HepG2 (cell line): Measurements from ENCODE around the gene GPR137. TPM values are rescaled to one million over a fixed set of nuclear protein-coding genes. Genes with fewer than 3 reads are reported as not detected.
A peak's percentile ranks its signal among the peaks of the same experiment; 100 is the strongest.

Experiments
- AGO2 ChIP-seq: fragments of 200-400 bp; formaldehyde crosslinking; optimal IDR thresholded peaks from 2 replicates; pipeline ENCODE3; 2017; ENCODE audit warnings: mild to moderate bottlenecking, low read depth, low read length, moderate library complexity
- ATM ChIP-seq: fragments of 450-650 bp; IDR thresholded peaks from 2 replicates; pipeline ENCODE4 v1.7.1; 2017; ENCODE audit warnings: mild to moderate bottlenecking, borderline replicate concordance
- BCL6 ChIP-seq: IDR thresholded peaks from 2 replicates; pipeline ENCODE4 v1.6.1; 2016; ENCODE audit warnings: missing genetic modification reagents, missing compliant biosample characterization
- ERF ChIP-seq: IDR thresholded peaks from 2 replicates; pipeline ENCODE4 v1.6.1; 2018; ENCODE audit warnings: missing biosample characterization, missing genetic modification reagents
- FOXO1 ChIP-seq: sonication (generic); formaldehyde crosslinking; IDR thresholded peaks from 2 replicates; pipeline ENCODE4 v1.4.0; 2020; ENCODE audit warnings: missing genetic modification reagents
- MAZ ChIP-seq, 2 experiments: sonication (generic) in 1 of 2; formaldehyde crosslinking in 1 of 2; IDR thresholded peaks; 2 replicates each; pipeline versions ENCODE4 v1.5.0 to v1.6.1; 2012 to 2020; ENCODE audit warnings: low read depth in 2 of 2, mild to moderate bottlenecking in 2 of 2, borderline replicate concordance in 1 of 2, improper control_type of control experiment in 1 of 2, low read length in 1 of 2, missing genetic modification reagents in 1 of 2, moderate library complexity in 1 of 2
- RBFOX2 ChIP-seq: fragments of 200-400 bp; formaldehyde crosslinking; IDR thresholded peaks from 2 replicates; pipeline ENCODE4 v1.6.1; 2017; ENCODE audit warnings: low read depth, mild to moderate bottlenecking, low read length
- RXRB ChIP-seq: IDR thresholded peaks from 2 replicates; pipeline ENCODE4 v1.6.1; 2016; ENCODE audit warnings: borderline replicate concordance, missing genetic modification reagents, missing compliant biosample characterization
- SALL1 ChIP-seq: sonication (generic); formaldehyde crosslinking; IDR thresholded peaks from 2 replicates; pipeline ENCODE4 v1.8.0; 2022; ENCODE audit warnings: mild to moderate bottlenecking, missing genetic modification reagents
- SMAD1 ChIP-seq: sonication (generic); formaldehyde crosslinking; IDR thresholded peaks from 2 replicates; pipeline ENCODE4 v1.4.0; 2020; ENCODE audit warnings: missing genetic modification reagents, low read depth, mild to moderate bottlenecking, borderline replicate concordance
- SOX5 ChIP-seq: IDR thresholded peaks from 2 replicates; pipeline ENCODE4 v1.6.1; 2016; ENCODE audit warnings: borderline replicate concordance
- ZBTB7B ChIP-seq: sonication (generic); formaldehyde crosslinking; IDR thresholded peaks from 2 replicates; pipeline ENCODE4 v1.4.0; 2020; ENCODE audit warnings: missing genetic modification reagents
- ZMYM3 ChIP-seq: sonication (generic); formaldehyde crosslinking; IDR thresholded peaks from 2 replicates; pipeline ENCODE4 v1.5.1; 2020; ENCODE audit warnings: mild to moderate bottlenecking, missing genetic modification reagents
- ZNF260 ChIP-seq: sonication (generic); formaldehyde crosslinking; IDR thresholded peaks from 2 replicates; pipeline ENCODE4 v1.4.0; 2020; ENCODE audit warnings: missing genetic modification reagents, low read depth, mild to moderate bottlenecking, borderline replicate concordance
- polyA plus RNA-seq, 8 experiments: library from polyadenylated mRNA; depleted of rRNA in 3 of 8; stranded (reverse) in 7 of 8; unstranded in 1 of 8; fragments of >200 nt; fragmentation: Illumina TruSeq in 4 of 8; extraction: Trizol in 4 of 8; gene quantifications; 2 replicates each; pipeline versions ENCODE4 v1.2.1 to v1.2.3, GENCODE V29; 2011 to 2016; ENCODE audit warnings: low read depth in 4 of 8, missing spikeins in 1 of 8, mixed read lengths in 1 of 8; ENCODE audit not compliant: insufficient read depth in 1 of 8
- total RNA-seq, 5 experiments: library from RNA; depleted of rRNA; stranded (reverse); fragments of >200 nt; fragmentation: Illumina TruSeq; extraction: Trizol; gene quantifications; 2 replicates each; pipeline ENCODE4 v1.2.3, GENCODE V29; 2016; ENCODE audit warnings: low read depth in 1 of 5
- TF ChIP-seq, protein P1 (sequence below): sonication (generic); formaldehyde crosslinking; conservative IDR thresholded peaks from 2 replicates; pipeline ENCODE4 v1.8.0; 2022; ENCODE audit warnings: mild to moderate bottlenecking, moderate library complexity, missing genetic modification reagents
- TF ChIP-seq, protein P2 (sequence below), 2 experiments: sonication (generic) in 1 of 2; formaldehyde crosslinking in 1 of 2; IDR thresholded peaks; 2 replicates each; pipeline versions ENCODE4 v1.4.0 to v1.6.1; 2018 to 2020; ENCODE audit warnings: missing genetic modification reagents in 2 of 2, borderline replicate concordance in 1 of 2, low read depth in 1 of 2, mild to moderate bottlenecking in 1 of 2, missing biosample characterization in 1 of 2
- TF ChIP-seq, protein P3 (sequence below): sonication (generic); formaldehyde crosslinking; IDR thresholded peaks from 2 replicates; pipeline ENCODE4 v1.8.0; 2022; ENCODE audit warnings: missing genetic modification reagents, mild to moderate bottlenecking, borderline replicate concordance
- TF ChIP-seq, protein P4 (sequence below): IDR thresholded peaks from 2 replicates; pipeline ENCODE4 v1.6.1; 2016; ENCODE audit warnings: mild to moderate bottlenecking
- TF ChIP-seq, protein P5 (sequence below): sonication (generic); formaldehyde crosslinking; IDR thresholded peaks from 2 replicates; pipeline ENCODE4 v1.8.0; 2022; ENCODE audit warnings: mild to moderate bottlenecking, missing genetic modification reagents

Gene GPR137
- total and polyA plus RNA-seq, 2 of the 13 experiments (the other 11 are each of a cell fraction or from before 2014, with no cell fraction given) = 8.5 to 13.2 TPM

DNA sequence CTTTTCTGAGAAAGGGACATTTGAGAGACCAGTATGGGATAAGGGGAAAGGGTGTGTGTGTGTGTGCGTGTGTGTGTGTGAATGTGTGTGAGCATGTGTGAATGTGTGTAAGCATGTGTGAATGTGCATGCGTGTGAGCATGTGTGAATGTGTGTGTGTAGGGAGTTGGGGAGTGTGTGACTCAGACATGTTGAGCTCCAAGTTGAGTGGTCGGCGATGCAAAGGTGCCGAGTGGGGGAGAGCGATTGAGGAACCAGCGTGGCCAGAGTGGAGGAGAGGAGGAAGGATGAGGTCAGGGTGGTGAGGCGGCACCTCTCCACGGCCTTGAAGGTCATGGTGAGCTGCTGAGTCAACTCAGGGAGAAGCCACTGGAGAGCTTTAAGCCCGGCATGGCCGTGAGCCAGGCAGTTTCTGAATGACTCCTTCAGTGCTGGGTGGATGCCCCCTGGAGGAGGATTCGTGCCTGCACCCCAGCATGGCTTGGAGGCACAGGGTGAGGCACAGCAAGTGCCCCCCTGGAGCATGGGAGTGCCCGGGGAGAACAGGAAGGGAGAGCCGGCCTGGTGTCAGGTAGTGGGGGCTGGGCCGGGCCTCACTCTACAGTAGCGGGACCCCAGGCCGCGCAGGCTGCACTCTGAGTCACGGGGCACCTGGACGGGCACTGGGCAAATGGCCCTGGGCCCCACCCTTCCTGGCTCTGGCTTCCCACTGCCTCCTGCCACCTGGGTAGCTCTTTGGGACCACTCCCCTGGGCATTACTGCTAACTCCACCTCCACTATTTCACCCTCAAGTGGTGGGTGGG is 46.1 kb downstream of the GPR137 start (continued):
- TF ChIP-seq, protein P1, sequence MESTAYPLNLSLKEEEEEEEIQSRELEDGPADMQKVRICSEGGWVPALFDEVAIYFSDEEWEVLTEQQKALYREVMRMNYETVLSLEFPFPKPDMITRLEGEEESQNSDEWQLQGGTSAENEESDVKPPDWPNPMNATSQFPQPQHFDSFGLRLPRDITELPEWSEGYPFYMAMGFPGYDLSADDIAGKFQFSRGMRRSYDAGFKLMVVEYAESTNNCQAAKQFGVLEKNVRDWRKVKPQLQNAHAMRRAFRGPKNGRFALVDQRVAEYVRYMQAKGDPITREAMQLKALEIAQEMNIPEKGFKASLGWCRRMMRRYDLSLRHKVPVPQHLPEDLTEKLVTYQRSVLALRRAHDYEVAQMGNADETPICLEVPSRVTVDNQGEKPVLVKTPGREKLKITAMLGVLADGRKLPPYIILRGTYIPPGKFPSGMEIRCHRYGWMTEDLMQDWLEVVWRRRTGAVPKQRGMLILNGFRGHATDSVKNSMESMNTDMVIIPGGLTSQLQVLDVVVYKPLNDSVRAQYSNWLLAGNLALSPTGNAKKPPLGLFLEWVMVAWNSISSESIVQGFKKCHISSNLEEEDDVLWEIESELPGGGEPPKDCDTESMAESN (CRISPR knock-in tag) = 0 out of 2 replicates have a peak, but pooled peaks have one; percentile 27
- TF ChIP-seq, protein P2, sequence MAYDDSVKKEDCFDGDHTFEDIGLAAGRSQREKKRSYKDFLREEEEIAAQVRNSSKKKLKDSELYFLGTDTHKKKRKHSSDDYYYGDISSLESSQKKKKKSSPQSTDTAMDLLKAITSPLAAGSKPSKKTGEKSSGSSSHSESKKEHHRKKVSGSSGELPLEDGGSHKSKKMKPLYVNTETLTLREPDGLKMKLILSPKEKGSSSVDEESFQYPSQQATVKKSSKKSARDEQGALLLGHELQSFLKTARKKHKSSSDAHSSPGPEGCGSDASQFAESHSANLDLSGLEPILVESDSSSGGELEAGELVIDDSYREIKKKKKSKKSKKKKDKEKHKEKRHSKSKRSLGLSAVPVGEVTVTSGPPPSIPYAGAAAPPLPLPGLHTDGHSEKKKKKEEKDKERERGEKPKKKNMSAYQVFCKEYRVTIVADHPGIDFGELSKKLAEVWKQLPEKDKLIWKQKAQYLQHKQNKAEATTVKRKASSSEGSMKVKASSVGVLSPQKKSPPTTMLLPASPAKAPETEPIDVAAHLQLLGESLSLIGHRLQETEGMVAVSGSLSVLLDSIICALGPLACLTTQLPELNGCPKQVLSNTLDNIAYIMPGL (CRISPR knock-in tag; IDR thresholded peaks at IDR 0.05; ENCODE audit: borderline replicate concordance in 1 of 2, low read depth in 1 of 2) = peak in 1 of 2 experiments; percentile 75; a peak in 1 of 4 replicates
- TF ChIP-seq AGO2 (no peak), ERF (CRISPR knock-in tag) (peak; percentile 58; the same call in 1 of the 2 replicates), ZBTB7B (CRISPR knock-in tag) (0 out of 2 replicates have a peak, but pooled peaks have one; percentile 58), ATM (no peak), MAZ (IDR thresholded peaks at IDR 0.05; ENCODE audit: borderline replicate concordance, low read depth, low read length) (no peak), MAZ (CRISPR knock-in tag; IDR thresholded peaks at IDR 0.05; ENCODE audit: low read depth) (0 out of 2 replicates have a peak, but pooled peaks have one; percentile 39), RBFOX2 (no peak), ZMYM3 (peak; percentile 51; the same call in 1 of the 2 replicates), FOXO1 (0 out of 2 replicates have a peak, but pooled peaks have one; percentile 14), SALL1 (peak; percentile 35; the same call in 1 of the 2 replicates), RXRB (peak; percentile 38; the same call in 1 of the 2 replicates), ZNF260 (CRISPR knock-in tag) (no peak), SOX5 (CRISPR knock-in tag) (no peak), BCL6 (0 out of 2 replicates have a peak, but pooled peaks have one; percentile 23), SMAD1 (peak; percentile 48; the same call in 1 of the 2 replicates)
- TF ChIP-seq, protein P3, sequence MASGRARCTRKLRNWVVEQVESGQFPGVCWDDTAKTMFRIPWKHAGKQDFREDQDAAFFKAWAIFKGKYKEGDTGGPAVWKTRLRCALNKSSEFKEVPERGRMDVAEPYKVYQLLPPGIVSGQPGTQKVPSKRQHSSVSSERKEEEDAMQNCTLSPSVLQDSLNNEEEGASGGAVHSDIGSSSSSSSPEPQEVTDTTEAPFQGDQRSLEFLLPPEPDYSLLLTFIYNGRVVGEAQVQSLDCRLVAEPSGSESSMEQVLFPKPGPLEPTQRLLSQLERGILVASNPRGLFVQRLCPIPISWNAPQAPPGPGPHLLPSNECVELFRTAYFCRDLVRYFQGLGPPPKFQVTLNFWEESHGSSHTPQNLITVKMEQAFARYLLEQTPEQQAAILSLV (CRISPR knock-in tag) = 0 out of 2 replicates have a peak, but pooled peaks have one; percentile 21
- TF ChIP-seq, protein P4, sequence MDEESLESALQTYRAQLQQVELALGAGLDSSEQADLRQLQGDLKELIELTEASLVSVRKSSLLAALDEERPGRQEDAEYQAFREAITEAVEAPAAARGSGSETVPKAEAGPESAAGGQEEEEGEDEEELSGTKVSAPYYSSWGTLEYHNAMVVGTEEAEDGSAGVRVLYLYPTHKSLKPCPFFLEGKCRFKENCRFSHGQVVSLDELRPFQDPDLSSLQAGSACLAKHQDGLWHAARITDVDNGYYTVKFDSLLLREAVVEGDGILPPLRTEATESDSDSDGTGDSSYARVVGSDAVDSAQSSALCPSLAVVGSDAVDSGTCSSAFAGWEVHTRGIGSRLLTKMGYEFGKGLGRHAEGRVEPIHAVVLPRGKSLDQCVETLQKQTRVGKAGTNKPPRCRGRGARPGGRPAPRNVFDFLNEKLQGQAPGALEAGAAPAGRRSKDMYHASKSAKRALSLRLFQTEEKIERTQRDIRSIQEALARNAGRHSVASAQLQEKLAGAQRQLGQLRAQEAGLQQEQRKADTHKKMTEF = peak; percentile 34; the same call in 1 of the 2 replicates
- TF ChIP-seq, protein P5, sequence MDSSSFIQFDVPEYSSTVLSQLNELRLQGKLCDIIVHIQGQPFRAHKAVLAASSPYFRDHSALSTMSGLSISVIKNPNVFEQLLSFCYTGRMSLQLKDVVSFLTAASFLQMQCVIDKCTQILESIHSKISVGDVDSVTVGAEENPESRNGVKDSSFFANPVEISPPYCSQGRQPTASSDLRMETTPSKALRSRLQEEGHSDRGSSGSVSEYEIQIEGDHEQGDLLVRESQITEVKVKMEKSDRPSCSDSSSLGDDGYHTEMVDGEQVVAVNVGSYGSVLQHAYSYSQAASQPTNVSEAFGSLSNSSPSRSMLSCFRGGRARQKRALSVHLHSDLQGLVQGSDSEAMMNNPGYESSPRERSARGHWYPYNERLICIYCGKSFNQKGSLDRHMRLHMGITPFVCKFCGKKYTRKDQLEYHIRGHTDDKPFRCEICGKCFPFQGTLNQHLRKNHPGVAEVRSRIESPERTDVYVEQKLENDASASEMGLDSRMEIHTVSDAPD (CRISPR knock-in tag) = no peak
